Measurements from ENCODE around the gene KBTBD7. TPM values are rescaled to one million over a fixed set of nuclear protein-coding genes. Genes with fewer than 3 reads are reported as not detected.

Gene KBTBD7
- total and polyA plus RNA-seq, 2 donors from 2014 or later = 4.3 to 8.4 TPM

GRCh38 chr13:41200126-41200525 is 5.8 kb upstream of the KBTBD7 start:
- H3K4me1 ChIP-seq (ENCODE audit: control insufficient read depth in 2 of 3, insufficient read depth in 2 of 3, low read depth in 1 of 3, low read length in 3 of 3) = no peaks in the 10 kb centered on the region
- H3K36me3 ChIP-seq (ENCODE audit: control insufficient read depth in 2 of 3, insufficient read depth in 3 of 3, low read length in 3 of 3) = no peaks in the 10 kb centered on the region
- DNase-seq (no peak), FAIRE-seq (no peak)
- no peaks in the 10 kb centered on the region for H3K9me3 ChIP-seq (ENCODE audit: control insufficient read depth in 2 of 3, insufficient read depth in 1 of 3, low read length in 3 of 3)
- no peak overlapping the region for H3K27ac ChIP-seq (ENCODE audit: low read depth in 2 of 2, low read length in 2 of 2)
- intact Hi-C loops (cut with DNase I) = no loop called here
- H3K9ac ChIP-seq (ENCODE audit: low read length in 3 of 3) = no peak overlapping the region
- no peaks in the 10 kb centered on the region for H3K27me3 ChIP-seq (ENCODE audit: control insufficient read depth, insufficient read depth, low read length)
- H3K4me3 ChIP-seq (ENCODE audit: low read length in 3 of 3) = no peak overlapping the region
- TF ChIP-seq CTCF (IDR thresholded peaks at IDR 0.05; ENCODE audit: borderline replicate concordance, extremely low read depth, insufficient read depth) = no peak

- Histone ChIP-seq H3K36me3 (ENCODE audit: control insufficient read depth in 2 of 3, insufficient read depth in 3 of 3, low read length in 3 of 3) (no peaks in the 10 kb centered on the region), H3K27me3 (ENCODE audit: control insufficient read depth, insufficient read depth, low read length) (no peaks in the 10 kb centered on the region), H3K4me3 (ENCODE audit: low read length in 3 of 3) (no peak overlapping the region), H3K9ac (ENCODE audit: low read length in 3 of 3) (no peak overlapping the region), H3K4me1 (ENCODE audit: control insufficient read depth in 2 of 3, insufficient read depth in 2 of 3, low read depth in 1 of 3, low read length in 3 of 3) (no peaks in the 10 kb centered on the region), H3K9me3 (ENCODE audit: control insufficient read depth in 2 of 3, insufficient read depth in 1 of 3, low read length in 3 of 3) (no peaks in the 10 kb centered on the region), H3K27ac (ENCODE audit: low read depth in 2 of 2, low read length in 2 of 2) (no peak overlapping the region)
- DNase-seq (no peak), FAIRE-seq (no peak)
- intact Hi-C loops (cut with DNase I) = no loop called here
- no peak for TF ChIP-seq CTCF (IDR thresholded peaks at IDR 0.05; ENCODE audit: borderline replicate concordance, extremely low read depth, insufficient read depth)
Measured at GRCh38 chr13:41199526-41199925, 5.2 kb upstream of the KBTBD7 start.

- H3K9me3 ChIP-seq (ENCODE audit: control insufficient read depth in 2 of 3, insufficient read depth in 1 of 3, low read length in 3 of 3) = no peaks in the 10 kb centered on the region
- no peak for FAIRE-seq
- intact Hi-C loops (cut with DNase I) = no loop called here
Measured at GRCh38 chr13:41199079-41199478, 4.7 kb upstream of the KBTBD7 start.

More at GRCh38 chr13:41199079-41199478, 4.7 kb upstream of the KBTBD7 start:
- Histone ChIP-seq H3K36me3 (ENCODE audit: control insufficient read depth in 2 of 3, insufficient read depth in 3 of 3, low read length in 3 of 3) (no peaks in the 10 kb centered on the region), H3K27ac (ENCODE audit: low read depth in 2 of 2, low read length in 2 of 2) (no peak overlapping the region), H3K27me3 (ENCODE audit: control insufficient read depth, insufficient read depth, low read length) (no peaks in the 10 kb centered on the region), H3K4me1 (ENCODE audit: control insufficient read depth in 2 of 3, insufficient read depth in 2 of 3, low read depth in 1 of 3, low read length in 3 of 3) (no peaks in the 10 kb centered on the region), H3K4me3 (ENCODE audit: low read length in 3 of 3) (no peak overlapping the region), H3K9ac (ENCODE audit: low read length in 3 of 3) (no peak overlapping the region)
- DNase-seq = no peak
- no peak for TF ChIP-seq CTCF (IDR thresholded peaks at IDR 0.05; ENCODE audit: borderline replicate concordance, extremely low read depth, insufficient read depth)

Data from kidney (tissue), 14 donors.